Measurements from ENCODE around the gene MYO9A. TPM values are rescaled to one million over a fixed set of nuclear protein-coding genes. Genes with fewer than 3 reads are reported as not detected.

Gene MYO9A
- total RNA-seq, 1 experiment from 2014 or later, result 21.4 TPM

GRCh38 chr15:72130272-72130671 lies 12.3 kb upstream of the MYO9A start:
- Histone ChIP-seq H3K79me2 (ENCODE audit: insufficient read depth, low read length) (no peaks in the 10 kb centered on the region), H3K9me3 (ENCODE audit: control insufficient read depth, low read depth, low read length) (no peaks in the 10 kb centered on the region), H4K5ac (ENCODE audit: insufficient read length, low read depth, low read length) (no peak overlapping the region), H3K14ac (ENCODE audit: insufficient read depth, low read length) (no peak overlapping the region), H2AK5ac (ENCODE audit: insufficient read length, low read length) (no peak overlapping the region), H3K4me1 (ENCODE audit: insufficient read depth, low read length) (no peaks in the 10 kb centered on the region), H2BK120ac (ENCODE audit: low read depth, low read length, poor library complexity, severe bottlenecking) (no peak overlapping the region), H3K23me2 (ENCODE audit: insufficient read length, low read depth, low read length, poor library complexity, severe bottlenecking) (no peaks in the 10 kb centered on the region), H2BK20ac (ENCODE audit: low read depth, low read length, poor library complexity, severe bottlenecking) (no peak overlapping the region), H3K27ac (ENCODE audit: insufficient read length, low read depth, low read length) (no peak overlapping the region), H3K56ac (ENCODE audit: insufficient read length, low read depth, low read length) (no peak overlapping the region), H2AFZ (ENCODE audit: low read length) (no peak overlapping the region), H3T11ph (ENCODE audit: low read length) (no peak overlapping the region), H4K20me1 (ENCODE audit: control insufficient read depth, insufficient read depth, insufficient read length) (no peaks in the 10 kb centered on the region), H3K18ac (ENCODE audit: insufficient read length, low read depth, low read length) (no peak overlapping the region), H3K23ac (ENCODE audit: insufficient read length, low read depth, low read length) (no peak overlapping the region), H2BK15ac (ENCODE audit: low read depth, low read length) (no peak overlapping the region), H3K9ac (ENCODE audit: extremely low read depth, insufficient read length, low read length) (no peak overlapping the region), H3K4ac (ENCODE audit: low read depth, low read length) (no peak overlapping the region), H2BK5ac (ENCODE audit: insufficient read length, low read length) (no peak overlapping the region), H3K27me3 (ENCODE audit: insufficient read depth, low read length) (no peaks in the 10 kb centered on the region), H3K4me2 (ENCODE audit: insufficient read depth, insufficient read length, low read length) (no peak overlapping the region), H4K8ac (replicated peaks; ENCODE audit: insufficient read length, low read depth, low read length) (no peak overlapping the region), H3K79me1 (ENCODE audit: insufficient read depth, low read depth, low read length, poor library complexity, severe bottlenecking) (no peaks in the 10 kb centered on the region), H4K91ac (ENCODE audit: insufficient read length, low read depth, low read length) (no peak overlapping the region), H2BK12ac (ENCODE audit: insufficient read length, low read depth, low read length) (no peak overlapping the region)
- Mint-ChIP-seq H3K9me3 (no peaks in the 10 kb centered on the region), H3K4me3 (no peak overlapping the region), H3K36me3 (ENCODE audit: insufficient read depth in 1 of 3, low read depth in 3 of 3) (no peaks in the 10 kb centered on the region), H3K4me1 (no peaks in the 10 kb centered on the region), H3K27ac (no peak overlapping the region), H3K27me3 (ENCODE audit: low read depth) (no peaks in the 10 kb centered on the region)
- TF ChIP-seq, protein P1, sequence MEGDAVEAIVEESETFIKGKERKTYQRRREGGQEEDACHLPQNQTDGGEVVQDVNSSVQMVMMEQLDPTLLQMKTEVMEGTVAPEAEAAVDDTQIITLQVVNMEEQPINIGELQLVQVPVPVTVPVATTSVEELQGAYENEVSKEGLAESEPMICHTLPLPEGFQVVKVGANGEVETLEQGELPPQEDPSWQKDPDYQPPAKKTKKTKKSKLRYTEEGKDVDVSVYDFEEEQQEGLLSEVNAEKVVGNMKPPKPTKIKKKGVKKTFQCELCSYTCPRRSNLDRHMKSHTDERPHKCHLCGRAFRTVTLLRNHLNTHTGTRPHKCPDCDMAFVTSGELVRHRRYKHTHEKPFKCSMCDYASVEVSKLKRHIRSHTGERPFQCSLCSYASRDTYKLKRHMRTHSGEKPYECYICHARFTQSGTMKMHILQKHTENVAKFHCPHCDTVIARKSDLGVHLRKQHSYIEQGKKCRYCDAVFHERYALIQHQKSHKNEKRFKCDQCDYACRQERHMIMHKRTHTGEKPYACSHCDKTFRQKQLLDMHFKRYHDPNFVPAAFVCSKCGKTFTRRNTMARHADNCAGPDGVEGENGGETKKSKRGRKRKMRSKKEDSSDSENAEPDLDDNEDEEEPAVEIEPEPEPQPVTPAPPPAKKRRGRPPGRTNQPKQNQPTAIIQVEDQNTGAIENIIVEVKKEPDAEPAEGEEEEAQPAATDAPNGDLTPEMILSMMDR (conservative IDR thresholded peaks at IDR 0.05), result no peak
- DNase-seq, result no peak
- no CpG with 5 or more reads among the region's 4 CpGs for WGBS (ENCODE audit: extremely low coverage, insufficient read length, low lambda C conversion rate)
